Endothelial cell (in vitro differentiated cells): ENCODE measurements around the gene CAMK2G. TPM values are rescaled to one million over a fixed set of nuclear protein-coding genes. Genes with fewer than 3 reads are reported as not detected.
"Not testable (repeated sequence)": the region's sequence is repeated elsewhere in the genome, so short reads cannot be mapped to it uniquely, and the experiment has no call there.

Source experiments
- DNase-seq: peaks from one replicate; pipeline ENCODE4 v3.0.0; 2021; ENCODE audit warnings: low spot score
- H3K27ac Mint-ChIP-seq: one replicate; pipeline ENCODE4 v1.8.0; 2021; ENCODE audit warnings: mixed read lengths, inconsistent platforms; ENCODE audit not compliant: unreplicated experiment
- H3K27me3 Mint-ChIP-seq: one replicate; pipeline ENCODE4 v1.8.0; 2021; ENCODE audit warnings: mild to moderate bottlenecking, moderate library complexity, mixed read lengths, inconsistent platforms; ENCODE audit not compliant: unreplicated experiment
- H3K36me3 Mint-ChIP-seq: one replicate; pipeline ENCODE4 v1.8.0; 2021; ENCODE audit warnings: mild to moderate bottlenecking, low read depth, mixed read lengths, inconsistent platforms; ENCODE audit not compliant: unreplicated experiment
- H3K4me1 Mint-ChIP-seq: one replicate; pipeline ENCODE4 v1.8.0; 2021; ENCODE audit warnings: mild to moderate bottlenecking, mixed read lengths, inconsistent platforms; ENCODE audit not compliant: unreplicated experiment
- H3K4me3 Mint-ChIP-seq: one replicate; pipeline ENCODE4 v1.8.0; 2021; ENCODE audit warnings: mild to moderate bottlenecking, mixed read lengths, inconsistent platforms; ENCODE audit not compliant: unreplicated experiment
- H3K9me3 Mint-ChIP-seq: one replicate; pipeline ENCODE4 v1.8.0; 2021; ENCODE audit warnings: mixed read lengths, inconsistent platforms; ENCODE audit not compliant: unreplicated experiment
- CTCF ChIP-seq: fragments of 200-600 bp; sonication (generic); IDR thresholded peaks from one replicate; pipeline ENCODE4 v1.5.0; 2021; ENCODE audit warnings: antibody characterized with exemption; ENCODE audit not compliant: unreplicated experiment
- total RNA-seq: library from RNA; stranded (reverse); fragmentation: NEBNext Ultra II Directional; extraction: Animal tissue kit (Norgen Biotek cat#: 25700); gene quantifications from one replicate; pipeline ENCODE4 v1.2.1, GENCODE V29; 2021; ENCODE audit not compliant: unreplicated experiment

The CAMK2G gene
- total RNA-seq, 1 donor from 2014 or later: 27.7 TPM

DNA sequence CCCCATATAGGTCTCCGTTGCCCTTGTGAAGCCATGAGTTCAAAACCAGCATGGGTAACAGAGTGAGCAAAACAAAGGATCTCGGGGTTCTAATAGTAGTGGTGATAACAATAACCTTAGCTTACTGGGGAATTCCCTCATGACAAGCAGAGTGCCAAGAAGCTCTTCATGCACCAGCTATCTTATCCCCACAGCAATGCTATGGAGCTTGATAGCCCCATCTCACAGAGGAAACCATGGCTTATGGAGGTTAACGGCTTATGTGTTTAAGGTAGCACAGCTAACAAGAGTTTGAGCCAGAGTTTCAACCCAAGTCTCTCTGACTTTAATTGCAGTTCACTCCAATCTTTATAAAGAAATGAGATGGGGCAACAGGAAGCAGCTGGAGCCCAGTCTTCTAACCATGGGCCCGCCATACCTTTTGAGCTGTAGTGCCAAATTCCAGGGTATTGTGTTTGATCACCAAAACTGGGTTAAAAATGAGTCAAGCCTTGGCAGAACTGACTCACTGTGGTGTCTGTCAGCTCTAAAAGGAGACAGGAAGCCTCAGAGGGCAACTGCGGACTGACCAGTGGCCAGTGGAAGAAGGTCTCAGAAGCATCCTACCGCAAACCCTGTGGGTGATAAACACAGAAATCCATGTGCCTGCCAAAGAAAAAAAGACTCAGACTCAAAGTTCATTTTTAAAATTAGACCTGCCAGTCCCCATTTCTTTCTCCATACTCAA, 20.1 kb upstream of the CAMK2G start:
- TF ChIP-seq CTCF: no peak
- no peaks in the 10 kb centered on the region for H3K9me3 Mint-ChIP-seq
- H3K4me1 Mint-ChIP-seq: no peaks in the 10 kb centered on the region
- no peak overlapping the region for H3K4me3 Mint-ChIP-seq
- no peak overlapping the region for H3K27ac Mint-ChIP-seq
- H3K36me3 Mint-ChIP-seq: no peaks in the 10 kb centered on the region
- no peak for DNase-seq
- H3K27me3 Mint-ChIP-seq: no peaks in the 10 kb centered on the region

DNA sequence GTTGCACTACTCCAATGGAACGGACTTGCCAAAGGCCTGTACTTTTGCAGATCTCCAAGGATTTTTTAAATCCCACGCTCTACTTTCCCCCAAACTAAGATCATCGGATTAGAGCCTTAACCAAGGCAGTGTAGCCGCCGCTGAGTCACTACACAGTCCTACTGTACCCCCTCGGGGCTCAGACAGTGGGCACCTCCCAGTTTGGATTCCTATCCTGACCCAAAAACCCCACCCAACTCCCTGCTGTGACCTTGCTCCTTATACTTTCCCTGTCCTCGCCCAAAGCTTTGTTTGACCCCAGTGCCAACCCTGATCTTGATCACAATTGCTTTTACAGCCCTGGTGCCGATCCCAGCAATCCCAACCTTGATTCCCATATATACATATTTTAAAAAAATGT, 19.1 kb upstream of the CAMK2G start:
- Mint-ChIP-seq H3K4me3 (no peak overlapping the region), H3K9me3 (no peaks in the 10 kb centered on the region), H3K4me1 (no peaks in the 10 kb centered on the region), H3K27me3 (peaks cover 2% of the 10 kb centered on the region), H3K36me3 (no peaks in the 10 kb centered on the region), H3K27ac (no peak overlapping the region)
- DNase-seq: no peak
- TF ChIP-seq CTCF: no peak

- H3K36me3 Mint-ChIP-seq: no peaks in the 10 kb centered on the region
- H3K27me3 Mint-ChIP-seq: peaks cover 2% of the 10 kb centered on the region
- no peak overlapping the region for H3K27ac Mint-ChIP-seq
- TF ChIP-seq CTCF: no peak
- no peaks in the 10 kb centered on the region for H3K4me1 Mint-ChIP-seq
- H3K4me3 Mint-ChIP-seq: no peak overlapping the region
- no peak for DNase-seq
- H3K9me3 Mint-ChIP-seq: no peaks in the 10 kb centered on the region
Measured at GRCh38 chr10:73892310-73893030, 18.1 kb upstream of the CAMK2G start.

DNA sequence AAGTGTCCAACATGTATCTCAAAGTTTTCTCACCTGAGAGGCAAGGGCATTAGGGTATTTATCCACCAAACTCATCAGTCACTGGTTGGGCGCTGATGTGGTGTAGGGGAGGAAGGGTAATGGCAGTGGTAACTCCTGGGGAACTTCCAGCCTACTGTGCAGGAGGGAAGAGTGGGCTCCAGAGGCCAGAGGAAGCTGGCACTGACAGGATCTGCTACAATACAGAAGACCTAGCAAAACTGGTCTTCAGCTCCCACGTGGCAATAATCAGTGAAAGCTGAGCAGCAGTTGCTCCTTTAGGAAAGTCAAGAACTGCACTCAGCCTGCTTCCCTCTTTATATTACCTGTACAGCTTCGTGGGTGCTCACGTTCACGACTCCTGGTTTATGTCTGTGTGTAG, 17.2 kb upstream of the CAMK2G start:
- Mint-ChIP-seq H3K4me3 (no peak overlapping the region), H3K27ac (no peak overlapping the region), H3K9me3 (no peaks in the 10 kb centered on the region), H3K4me1 (peaks cover 8% of the 10 kb centered on the region), H3K36me3 (no peaks in the 10 kb centered on the region), H3K27me3 (peaks cover 2% of the 10 kb centered on the region)
- no peak for DNase-seq
- TF ChIP-seq CTCF: no peak

DNA sequence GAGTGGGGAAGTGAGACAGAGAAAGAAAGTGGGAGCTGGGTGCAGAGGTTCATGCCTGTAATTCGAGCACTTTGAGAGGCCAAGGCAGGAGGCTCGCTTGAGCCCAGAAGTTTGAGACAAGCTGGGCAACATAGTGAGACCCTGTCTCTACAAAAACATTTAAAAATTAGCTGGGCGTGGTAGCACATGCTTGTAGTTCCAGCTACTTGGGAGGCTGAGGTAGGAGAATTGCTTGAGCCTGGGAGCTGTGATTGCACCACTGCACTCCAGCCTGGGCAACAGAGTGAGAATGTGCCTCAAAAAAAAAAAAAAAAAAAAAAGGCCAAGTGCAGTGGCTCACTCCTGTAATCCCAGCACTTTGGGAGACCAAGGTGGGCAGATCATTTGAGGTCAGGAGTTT, 16.5 kb upstream of the CAMK2G start:
- H3K9me3 Mint-ChIP-seq, H3K27ac Mint-ChIP-seq, DNase-seq, H3K27me3 Mint-ChIP-seq, H3K36me3 Mint-ChIP-seq, H3K4me3 Mint-ChIP-seq: not testable (repeated sequence)
- H3K4me1 Mint-ChIP-seq: peaks cover 15% of the 10 kb centered on the region
